Measurements from ENCODE around the gene CHST11. TPM values are rescaled to one million over a fixed set of nuclear protein-coding genes. Genes with fewer than 3 reads are reported as not detected.

CHST11 gene
- total and polyA plus RNA-seq, 3 donors from 2014 or later: 5.1 to 36.9 (median 23.9) TPM

GRCh38 chr12:104508752-104509446 is 52.2 kb downstream of the CHST11 start:
- Histone ChIP-seq H3K27ac (no peak overlapping the region), H3K4me3 (no peak overlapping the region), H3K4me1 (peaks cover 13% of the 10 kb centered on the region), H3K27me3 (no peaks in the 10 kb centered on the region), H3K36me3 (ENCODE audit: low read depth, missing control alignments) (no peaks in the 10 kb centered on the region), H3K9me3 (no peaks in the 10 kb centered on the region)
- WGBS, 2 donors: 85 to 88% methylated on average over 2 of the region's 2 CpGs
- DNase-seq: no peak
- intact Hi-C loops (cut with DNase I; ENCODE audit: low total_unique reads): no loop called here
- no peak for TF ChIP-seq POLR2A (IDR thresholded peaks at IDR 0.05)
- no peak for TF ChIP-seq CTCF (IDR thresholded peaks at IDR 0.05)

- Histone ChIP-seq H3K4me3 (no peak overlapping the region), H3K36me3 (ENCODE audit: low read depth, missing control alignments) (no peaks in the 10 kb centered on the region), H3K4me1 (peaks cover 13% of the 10 kb centered on the region), H3K9me3 (no peaks in the 10 kb centered on the region), H3K27ac (peak overlapping the region; percentile 46 to 51), H3K27me3 (no peaks in the 10 kb centered on the region)
- no peak for DNase-seq
- TF ChIP-seq CTCF (IDR thresholded peaks at IDR 0.05) (no peak), POLR2A (IDR thresholded peaks at IDR 0.05) (no peak)
- 37 to 45% methylated on average over 2 of the region's 2 CpGs for WGBS, 2 donors
- intact Hi-C loops (cut with DNase I; ENCODE audit: low total_unique reads): no loop called here
Measured at GRCh38 chr12:104510145-104510872, 53.6 kb downstream of the CHST11 start.

GRCh38 chr12:104510873-104511440 is 54.2 kb downstream of the CHST11 start:
- H3K9me3 ChIP-seq: no peaks in the 10 kb centered on the region
- H3K36me3 ChIP-seq (ENCODE audit: low read depth, missing control alignments): no peaks in the 10 kb centered on the region
- TF ChIP-seq CTCF (IDR thresholded peaks at IDR 0.05) (no peak), POLR2A (IDR thresholded peaks at IDR 0.05) (no peak)
- peaks cover 17% of the 10 kb centered on the region for H3K4me1 ChIP-seq
- WGBS, 2 donors: 45 to 76% methylated on average over 2 of the region's 2 CpGs
- intact Hi-C loops (cut with DNase I; ENCODE audit: low total_unique reads): no loop called here
- H3K27ac ChIP-seq: no peak overlapping the region
- DNase-seq: no peak
- H3K27me3 ChIP-seq: no peaks in the 10 kb centered on the region
- H3K4me3 ChIP-seq: no peak overlapping the region

- Histone ChIP-seq H3K4me1 (peaks cover 17% of the 10 kb centered on the region), H3K36me3 (ENCODE audit: low read depth, missing control alignments) (no peaks in the 10 kb centered on the region), H3K27ac (no peak overlapping the region), H3K9me3 (no peaks in the 10 kb centered on the region), H3K27me3 (no peaks in the 10 kb centered on the region), H3K4me3 (no peak overlapping the region)
- no peak for TF ChIP-seq CTCF (IDR thresholded peaks at IDR 0.05)
- TF ChIP-seq POLR2A (IDR thresholded peaks at IDR 0.05): no peak
- no peak for DNase-seq
- intact Hi-C loops (cut with DNase I; ENCODE audit: low total_unique reads): no loop called here
- WGBS, 2 donors: 66 to 78% methylated on average over 6 of the region's 6 CpGs
Measured at GRCh38 chr12:104513681-104514080, 56.9 kb downstream of the CHST11 start.
